ENCODE data around the gene PLEKHA6. TPM values are rescaled to one million over a fixed set of nuclear protein-coding genes. Genes with fewer than 3 reads are reported as not detected.

Gene PLEKHA6
- total RNA-seq, 1 donor from 2014 or later: 15.4 TPM

GRCh38 chr1:204263254-204263910 lies 96.3 kb downstream of the PLEKHA6 start:
- DNase-seq (ENCODE audit: low read depth): no peak

DNA sequence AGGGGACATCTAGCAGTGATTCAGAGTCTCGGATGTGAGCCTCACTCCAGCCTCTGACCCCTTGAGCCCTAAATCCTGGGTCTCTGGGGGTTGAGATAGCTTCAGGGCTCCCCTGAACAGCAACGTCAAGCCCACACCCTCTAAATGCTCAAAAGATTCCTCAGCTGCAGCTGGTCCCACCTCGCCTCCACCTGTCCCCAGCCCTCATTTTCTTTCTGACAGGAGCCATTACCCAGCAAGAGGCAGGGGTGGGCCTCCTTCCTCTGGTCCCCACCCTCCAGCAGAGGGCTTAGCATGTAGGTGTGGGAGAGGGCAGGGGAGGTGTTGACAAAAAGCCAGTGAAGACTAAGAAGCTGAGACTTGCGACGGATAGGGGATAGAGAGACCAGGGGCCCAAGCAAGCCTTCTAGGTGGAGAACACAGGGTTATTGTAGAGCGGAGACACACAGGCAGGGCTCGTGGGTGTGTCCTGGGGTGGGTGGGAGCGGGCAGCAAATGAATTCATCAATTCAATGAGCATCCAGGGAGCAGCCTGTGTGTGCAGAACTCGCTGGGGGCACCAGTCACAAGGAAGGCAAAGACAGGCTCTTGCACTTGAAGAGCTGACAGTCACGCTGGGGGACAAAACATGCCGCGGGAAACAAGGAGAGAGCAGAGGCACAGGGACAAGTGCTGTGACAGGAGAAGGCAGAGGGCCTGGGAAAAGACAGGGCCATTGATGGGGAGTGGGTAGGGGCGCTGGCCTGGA lies 97.0 kb downstream of the PLEKHA6 start:
- Histone ChIP-seq H3K4me3 (ENCODE audit: low read depth, low read length) (no peak overlapping the region), H3K36me3 (ENCODE audit: control insufficient read depth, insufficient read depth, low read length) (no peaks in the 10 kb centered on the region), H3K27me3 (ENCODE audit: control insufficient read depth, insufficient read depth, low read length) (no peaks in the 10 kb centered on the region)
- no peak for TF ChIP-seq CTCF (IDR thresholded peaks at IDR 0.05; ENCODE audit: insufficient read depth, low read length, poor library complexity, severe bottlenecking)
- no peak for DNase-seq (ENCODE audit: low read depth)

More at GRCh38 chr1:204263254-204263910, 96.3 kb downstream of the PLEKHA6 start:
- Histone ChIP-seq H3K36me3 (ENCODE audit: control insufficient read depth, insufficient read depth, low read length) (no peaks in the 10 kb centered on the region), H3K4me3 (ENCODE audit: low read depth, low read length) (no peak overlapping the region), H3K27me3 (ENCODE audit: control insufficient read depth, insufficient read depth, low read length) (no peaks in the 10 kb centered on the region)
- no peak for TF ChIP-seq CTCF (IDR thresholded peaks at IDR 0.05; ENCODE audit: insufficient read depth, low read length, poor library complexity, severe bottlenecking)

- peak; percentile 18 for DNase-seq (ENCODE audit: low read depth)
- TF ChIP-seq CTCF (IDR thresholded peaks at IDR 0.05; ENCODE audit: insufficient read depth, low read length, poor library complexity, severe bottlenecking): no peak
These were observed 97.8 kb downstream of the PLEKHA6 start for GRCh38 chr1:204261746-204262505.

DNA sequence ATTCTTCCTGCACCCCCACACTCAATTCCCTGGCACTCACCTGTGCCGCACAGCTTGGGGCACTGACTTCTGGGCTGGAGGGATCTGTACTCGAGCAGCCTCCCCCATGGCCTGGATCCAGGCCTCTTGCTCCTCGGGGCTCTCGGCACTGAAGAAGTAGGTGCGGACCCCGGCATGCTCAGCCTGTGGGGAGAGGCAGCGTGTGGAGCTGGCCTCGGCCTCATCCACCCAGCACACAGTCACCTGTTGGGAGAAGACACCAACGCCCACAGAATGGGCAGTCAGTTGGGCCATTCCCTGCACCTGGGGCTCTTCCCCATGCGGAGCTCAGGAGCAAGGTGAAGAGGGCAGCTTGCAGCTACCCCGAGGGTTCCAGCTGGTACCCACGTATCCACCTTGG lies 98.5 kb downstream of the PLEKHA6 start:
- Histone ChIP-seq H3K4me3 (ENCODE audit: low read depth, low read length) (no peak overlapping the region), H3K27me3 (ENCODE audit: control insufficient read depth, insufficient read depth, low read length) (no peaks in the 10 kb centered on the region), H3K36me3 (ENCODE audit: control insufficient read depth, insufficient read depth, low read length) (no peaks in the 10 kb centered on the region)
- no peak for TF ChIP-seq CTCF (IDR thresholded peaks at IDR 0.05; ENCODE audit: insufficient read depth, low read length, poor library complexity, severe bottlenecking)
- DNase-seq (ENCODE audit: low read depth): no peak

More at GRCh38 chr1:204261746-204262505, 97.8 kb downstream of the PLEKHA6 start:
- Histone ChIP-seq H3K27me3 (ENCODE audit: control insufficient read depth, insufficient read depth, low read length) (no peaks in the 10 kb centered on the region), H3K4me3 (ENCODE audit: low read depth, low read length) (no peak overlapping the region), H3K36me3 (ENCODE audit: control insufficient read depth, insufficient read depth, low read length) (no peaks in the 10 kb centered on the region)

- no peak overlapping the region for H3K4me3 ChIP-seq (ENCODE audit: low read depth, low read length)
- H3K27me3 ChIP-seq (ENCODE audit: control insufficient read depth, insufficient read depth, low read length): no peaks in the 10 kb centered on the region
- H3K36me3 ChIP-seq (ENCODE audit: control insufficient read depth, insufficient read depth, low read length): no peaks in the 10 kb centered on the region
- no peak for DNase-seq (ENCODE audit: low read depth)
- TF ChIP-seq CTCF (IDR thresholded peaks at IDR 0.05; ENCODE audit: insufficient read depth, low read length, poor library complexity, severe bottlenecking): no peak
These were observed 99.0 kb downstream of the PLEKHA6 start for GRCh38 chr1:204260601-204261197.

Data from kidney epithelial cell (primary cell).